ENCODE results near the gene C1QA. TPM values are rescaled to one million over a fixed set of nuclear protein-coding genes. Genes with fewer than 3 reads are reported as not detected.
"Not testable (repeated sequence)": the region's sequence is repeated elsewhere in the genome, so short reads cannot be mapped to it uniquely, and the experiment has no call there.

C1QA gene
- total RNA-seq, 1 donor from 2014 or later, result not detected

GRCh38 chr1:22641247-22641646 is 4.8 kb downstream of the C1QA start:
- no peak for DNase-seq (ENCODE audit: low read depth, low spot score)

- DNase-seq (ENCODE audit: low read depth, low spot score), result no peak
Measured at GRCh38 chr1:22641906-22642636, 5.6 kb downstream of the C1QA start.

- no peak for DNase-seq (ENCODE audit: low read depth, low spot score)
Measured at GRCh38 chr1:22643381-22643780, 7.0 kb downstream of the C1QA start, which contains the start of gene C1QC. C1QC (plus strand) TSS chr1:22643633; CDS start chr1:22644024, 391 bp downstream.

GRCh38 chr1:22643928-22644327 is 7.5 kb downstream of the C1QA start:
- DNase-seq (ENCODE audit: low read depth, low spot score), result no peak

- DNase-seq (ENCODE audit: low read depth, low spot score), result no peak
Measured at GRCh38 chr1:22645931-22646330, 9.5 kb downstream of the C1QA start.

- no peak for DNase-seq (ENCODE audit: low read depth, low spot score)
Measured at GRCh38 chr1:22646384-22646783, 10.0 kb downstream of the C1QA start.

- DNase-seq (ENCODE audit: low read depth, low spot score), result no peak
Measured at GRCh38 chr1:22650089-22650693, 13.8 kb downstream of the C1QA start.

GRCh38 chr1:22651941-22652856 is 15.8 kb downstream of the C1QA start:
- DNase-seq (ENCODE audit: low read depth, low spot score), result no peak

- no peak for DNase-seq (ENCODE audit: low read depth, low spot score)
Measured at GRCh38 chr1:22652881-22653316, 16.5 kb downstream of the C1QA start, which contains the start of gene C1QB. C1QB (plus strand) TSS chr1:22653236; CDS start chr1:22659463, 6,227 bp downstream.

GRCh38 chr1:22654692-22655091 is 18.3 kb downstream of the C1QA start:
- no peak for DNase-seq (ENCODE audit: low read depth, low spot score)

- DNase-seq (ENCODE audit: low read depth, low spot score), result no peak
Measured at GRCh38 chr1:22658385-22659163, 22.1 kb downstream of the C1QA start.

- DNase-seq (ENCODE audit: low read depth, low spot score), result no peak
Measured at GRCh38 chr1:22660716-22661241, 24.4 kb downstream of the C1QA start.

- no peak for DNase-seq (ENCODE audit: low read depth, low spot score)
Measured at GRCh38 chr1:22661880-22662279, 25.5 kb downstream of the C1QA start.

- DNase-seq (ENCODE audit: low read depth, low spot score), result no peak
Measured at GRCh38 chr1:22662318-22662717, 25.9 kb downstream of the C1QA start.

GRCh38 chr1:22662986-22663408 is 26.6 kb downstream of the C1QA start:
- DNase-seq (ENCODE audit: low read depth, low spot score), result no peak

GRCh38 chr1:22665752-22666151 is 29.3 kb downstream of the C1QA start:
- DNase-seq (ENCODE audit: low read depth, low spot score), result no peak

GRCh38 chr1:22666412-22666811 is 30.0 kb downstream of the C1QA start:
- DNase-seq (ENCODE audit: low read depth, low spot score), result no peak

GRCh38 chr1:22668840-22669239 is 32.4 kb downstream of the C1QA start:
- not testable (repeated sequence) for DNase-seq (ENCODE audit: low read depth, low spot score)

GRCh38 chr1:22670352-22670975 is 34.0 kb downstream of the C1QA start:
- DNase-seq (ENCODE audit: low read depth, low spot score), result no peak

GRCh38 chr1:22671999-22672398 is 35.6 kb downstream of the C1QA start:
- DNase-seq (ENCODE audit: low read depth, low spot score), result no peak
